GM18511 (cell line): ENCODE data around the gene TPD52L1.

Source experiments
- ATAC-seq: cut with Tn5 transposase; IDR thresholded peaks from one replicate; pipeline ENCODE4 v1.9.1; 2021; ENCODE audit warnings: mild to moderate bottlenecking, moderate library complexity; ENCODE audit not compliant: unreplicated experiment

Gene TPD52L1

GRCh38 chr6:125231574-125232343 is 78.2 kb downstream of the TPD52L1 start:
- ATAC-seq = no peak

GRCh38 chr6:125232466-125232865 is 78.9 kb downstream of the TPD52L1 start:
- ATAC-seq = no peak

- no peak for ATAC-seq
Observed at GRCh38 chr6:125233202-125233601, 79.6 kb downstream of the TPD52L1 start.

- no peak for ATAC-seq
Observed at GRCh38 chr6:125236536-125237327, 83.2 kb downstream of the TPD52L1 start.

GRCh38 chr6:125237764-125238163 is 84.2 kb downstream of the TPD52L1 start:
- ATAC-seq = no peak

GRCh38 chr6:125245109-125245508 is 91.5 kb downstream of the TPD52L1 start:
- ATAC-seq = no peak

GRCh38 chr6:125245523-125246264 is 92.1 kb downstream of the TPD52L1 start:
- no peak for ATAC-seq

GRCh38 chr6:125246566-125246965 is 93.0 kb downstream of the TPD52L1 start:
- no peak for ATAC-seq

GRCh38 chr6:125248136-125248535 is 94.6 kb downstream of the TPD52L1 start:
- no peak for ATAC-seq

GRCh38 chr6:125250511-125250910 is 96.9 kb downstream of the TPD52L1 start:
- ATAC-seq = no peak

GRCh38 chr6:125251516-125252220 is 98.1 kb downstream of the TPD52L1 start:
- no peak for ATAC-seq

- ATAC-seq = no peak
Observed at GRCh38 chr6:125252891-125253290, 99.3 kb downstream of the TPD52L1 start.

- no peak for ATAC-seq
Observed at GRCh38 chr6:125253881-125254280, 100.3 kb downstream of the TPD52L1 start.

- ATAC-seq = no peak
Observed at GRCh38 chr6:125254321-125254720, 100.7 kb downstream of the TPD52L1 start.

GRCh38 chr6:125255201-125255600 is 101.6 kb downstream of the TPD52L1 start:
- no peak for ATAC-seq

- ATAC-seq = no peak
Observed at GRCh38 chr6:125257351-125257750, 103.8 kb downstream of the TPD52L1 start.

- no peak for ATAC-seq
Observed at GRCh38 chr6:125258651-125259353, 105.2 kb downstream of the TPD52L1 start.

- ATAC-seq = no peak
Observed at GRCh38 chr6:125259354-125259736, 105.8 kb downstream of the TPD52L1 start.

GRCh38 chr6:125262016-125263013 is 108.7 kb downstream of the TPD52L1 start:
- ATAC-seq = no peak
